RWPE2 (cell line): ENCODE results near the gene LRP1.

Source experiments
- ATAC-seq: fragments of 200-7000 bp; cut with Tn5 transposase; 3 replicates; pipeline ENCODE4 v1.9.1; 2021; ENCODE audit warnings: low read depth
- DNase-seq: peaks from one replicate; pipeline ENCODE4 v3.0.0-alpha.2; 2020; ENCODE audit warnings: low spot score
- H3K27ac ChIP-seq: fragments of 450-650 bp; 2 replicates; pipeline ENCODE4 v1.5.1; 2017; ENCODE audit warnings: mild to moderate bottlenecking; ENCODE audit not compliant: poor library complexity, severe bottlenecking
- H3K27me3 ChIP-seq: fragments of 250-450 bp; sonication (Bioruptor Pico); 2 replicates; pipeline ENCODE4 v1.5.1; 2021; ENCODE audit warnings: mild to moderate bottlenecking, moderate library complexity; ENCODE audit not compliant: insufficient read depth, poor library complexity, severe bottlenecking
- H3K36me3 ChIP-seq: fragments of 250-450 bp; sonication (Bioruptor Pico); 2 replicates; pipeline ENCODE4 v1.5.1; 2020; ENCODE audit warnings: low read depth, mild to moderate bottlenecking, moderate library complexity
- H3K4me1 ChIP-seq: fragments of 250-450 bp; sonication (Bioruptor Pico); 2 replicates; pipeline ENCODE4 v1.5.1; 2021; ENCODE audit warnings: mild to moderate bottlenecking, moderate library complexity; ENCODE audit not compliant: insufficient read depth, poor library complexity, severe bottlenecking
- H3K4me3 ChIP-seq: fragments of 250-450 bp; sonication (Bioruptor Pico); 2 replicates; pipeline ENCODE4 v1.5.1; 2021; ENCODE audit warnings: mild to moderate bottlenecking, moderate library complexity; ENCODE audit not compliant: severe bottlenecking
- H3K9me3 ChIP-seq: fragments of 250-450 bp; sonication (Bioruptor Pico); 2 replicates; pipeline ENCODE4 v1.5.1; 2021; ENCODE audit warnings: mild to moderate bottlenecking, moderate library complexity; ENCODE audit not compliant: severe bottlenecking
- CTCF ChIP-seq: fragments of 450-650 bp; IDR thresholded peaks from one replicate; pipeline ENCODE4 v1.5.1; 2017; ENCODE audit warnings: mild to moderate bottlenecking, moderate library complexity; ENCODE audit not compliant: poor library complexity, severe bottlenecking

Gene LRP1

GRCh38 chr12:57220770-57221168 is 92.5 kb downstream of the LRP1 start:
- Histone ChIP-seq H3K4me1 (no peaks in the 10 kb centered on the region), H3K36me3 (no peaks in the 10 kb centered on the region), H3K27me3 (peaks cover 60% of the 10 kb centered on the region)

GRCh38 chr12:57221169-57221917 is 93.1 kb downstream of the LRP1 start:
- no peak overlapping the region for H3K27ac ChIP-seq
- no peak overlapping the region for H3K4me3 ChIP-seq
- no peaks in the 10 kb centered on the region for H3K9me3 ChIP-seq
- no peaks in the 10 kb centered on the region for H3K4me1 ChIP-seq
- H3K27me3 ChIP-seq: peaks cover 54% of the 10 kb centered on the region
- DNase-seq (no peak), ATAC-seq (no peak)
- no peak for TF ChIP-seq CTCF
- no peaks in the 10 kb centered on the region for H3K36me3 ChIP-seq

More at GRCh38 chr12:57220770-57221168, 92.5 kb downstream of the LRP1 start:
- Histone ChIP-seq H3K27ac (no peak overlapping the region), H3K4me3 (no peak overlapping the region), H3K9me3 (no peaks in the 10 kb centered on the region)
- ATAC-seq: no peak
- no peak for DNase-seq
- TF ChIP-seq CTCF: no peak

DNA sequence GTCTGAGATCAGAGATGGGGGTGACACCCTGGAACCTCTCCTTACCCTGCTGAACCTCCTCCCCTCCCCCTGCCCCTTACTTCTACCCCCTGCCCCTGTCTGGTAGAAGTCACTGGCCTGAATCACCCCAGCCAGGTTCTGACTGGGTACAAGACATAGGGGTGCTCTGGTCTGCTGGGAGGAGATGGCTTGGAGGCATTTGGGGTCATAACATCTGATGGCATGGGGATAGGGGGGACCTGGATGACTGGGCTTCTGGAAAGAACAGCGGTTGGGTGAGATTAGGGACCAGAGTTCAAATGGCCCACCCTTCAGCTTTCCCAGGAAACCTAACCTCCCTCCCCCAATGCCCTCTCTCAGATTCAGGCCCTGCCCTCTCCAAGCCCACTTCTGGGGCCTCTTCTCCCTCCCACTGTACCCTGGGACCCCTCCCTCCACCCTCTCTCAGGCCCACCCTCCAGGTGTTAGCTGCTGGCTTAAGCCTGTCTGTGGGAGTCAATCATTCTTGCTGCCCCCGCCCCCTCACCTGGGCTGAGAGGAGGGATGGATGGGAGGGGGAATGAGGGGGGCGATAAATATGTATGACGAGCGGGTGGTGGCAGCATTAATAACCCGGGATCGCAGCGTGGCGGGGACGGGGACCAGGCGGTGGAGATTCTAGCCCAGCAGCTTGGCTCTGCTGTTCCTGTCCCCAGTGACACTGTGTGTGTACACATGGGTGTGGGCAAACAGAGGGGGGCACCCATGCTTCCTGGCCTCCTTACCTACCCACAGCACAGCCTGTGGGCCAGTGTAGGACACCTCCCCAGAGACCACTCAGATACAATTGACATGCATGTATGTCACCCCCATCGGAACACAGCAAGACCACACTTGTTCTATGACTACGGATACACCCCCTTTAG is 94.3 kb downstream of the LRP1 start:
- no peaks in the 10 kb centered on the region for H3K4me1 ChIP-seq
- no peaks in the 10 kb centered on the region for H3K9me3 ChIP-seq
- no peak for TF ChIP-seq CTCF
- ATAC-seq: no peak
- no peak overlapping the region for H3K4me3 ChIP-seq
- peaks cover 45% of the 10 kb centered on the region for H3K27me3 ChIP-seq
- no peak overlapping the region for H3K27ac ChIP-seq
- DNase-seq: no peak
- H3K36me3 ChIP-seq: no peaks in the 10 kb centered on the region

DNA sequence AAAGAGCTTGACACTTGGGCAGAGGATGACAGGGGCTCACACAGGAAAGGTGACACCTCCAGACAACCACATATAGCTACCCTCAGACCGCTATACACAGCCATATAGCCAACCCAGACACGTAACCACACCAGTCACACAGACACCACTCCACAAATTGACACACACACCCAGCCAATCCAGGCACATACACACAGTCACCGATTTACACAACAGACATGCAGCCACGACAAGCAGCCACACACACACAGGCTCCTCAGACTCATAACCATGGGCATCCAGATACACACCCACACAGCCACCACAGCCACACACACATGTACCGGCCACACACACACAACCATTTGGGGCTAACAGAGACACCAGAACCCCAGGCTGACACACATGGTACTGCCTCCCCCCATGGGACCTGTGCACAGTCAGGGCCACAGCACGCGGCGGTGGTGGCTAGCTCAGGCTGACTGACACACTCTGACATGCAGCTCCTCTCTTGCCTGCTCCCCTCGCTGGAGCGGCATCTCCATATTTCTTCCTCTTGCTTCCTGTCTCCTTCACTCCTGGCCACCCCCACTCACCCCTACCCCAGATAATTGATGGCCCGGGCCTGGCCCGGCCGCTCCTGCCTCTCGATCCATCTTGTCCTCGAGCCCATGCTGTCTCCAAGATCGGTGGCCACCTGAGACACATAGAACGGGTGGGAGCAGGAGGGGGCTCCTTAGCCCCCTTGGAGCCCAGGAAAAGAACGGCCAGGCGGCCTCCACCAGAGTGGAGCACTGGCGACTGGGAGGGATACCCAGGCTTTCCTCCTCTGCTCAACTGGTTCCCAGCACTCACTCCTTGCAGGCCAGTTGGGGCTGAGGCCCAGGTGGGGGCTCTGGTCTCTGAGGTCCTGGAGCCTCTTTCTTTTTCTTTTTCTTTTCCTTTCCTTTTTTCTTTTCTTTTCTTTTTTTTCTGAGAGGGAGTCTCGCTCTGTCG is 95.2 kb downstream of the LRP1 start:
- Histone ChIP-seq H3K27me3 (peaks cover 35% of the 10 kb centered on the region), H3K27ac (no peak overlapping the region), H3K4me3 (no peak overlapping the region), H3K9me3 (no peaks in the 10 kb centered on the region), H3K36me3 (no peaks in the 10 kb centered on the region), H3K4me1 (no peaks in the 10 kb centered on the region)
- TF ChIP-seq CTCF: no peak
- DNase-seq (no peak), ATAC-seq (no peak)
